HEK293 (cell line): Measurements from ENCODE around the gene GGPS1.

Experiments used
- BCL11B ChIP-seq: fragments of 450-650 bp; formaldehyde crosslinking; IDR thresholded peaks from 2 replicates; pipeline ENCODE4 v1.5.1; 2016; ENCODE audit warnings: low read depth, missing biosample characterization, missing genetic modification characterization
- GLI4 ChIP-seq: fragments of 450-650 bp; formaldehyde crosslinking; IDR thresholded peaks from 2 replicates; pipeline ENCODE4 v1.5.1; 2016; ENCODE audit warnings: missing biosample characterization, missing genetic modification characterization
- HOXA7 ChIP-seq: sonication (generic); formaldehyde crosslinking; IDR thresholded peaks from 2 replicates; pipeline ENCODE4 v1.8.1; 2022; ENCODE audit warnings: missing genetic modification reagents, borderline replicate concordance
- HOXD13 ChIP-seq: sonication (generic); formaldehyde crosslinking; IDR thresholded peaks from 2 replicates; pipeline ENCODE4 v1.8.0; 2022; ENCODE audit warnings: missing genetic modification reagents, borderline replicate concordance
- KLF16 ChIP-seq: fragments of 450-650 bp; formaldehyde crosslinking; IDR thresholded peaks from 2 replicates; pipeline ENCODE4 v1.5.1; 2017; ENCODE audit warnings: missing biosample characterization, missing genetic modification characterization
- SCRT2 ChIP-seq: fragments of 450-650 bp; formaldehyde crosslinking; IDR thresholded peaks from 2 replicates; pipeline ENCODE4 v1.5.1; 2016; ENCODE audit warnings: missing biosample characterization, missing genetic modification characterization
- ZBTB21 ChIP-seq: fragments of 450-650 bp; formaldehyde crosslinking; IDR thresholded peaks from 2 replicates; pipeline ENCODE4 v1.5.1; 2017; ENCODE audit warnings: missing biosample characterization, missing genetic modification characterization
- ZBTB7A ChIP-seq: fragments of 450-650 bp; formaldehyde crosslinking; IDR thresholded peaks from 2 replicates; pipeline ENCODE4 v1.5.1; 2016; ENCODE audit warnings: low read depth, missing biosample characterization, missing genetic modification characterization
- ZEB2 ChIP-seq: fragments of 450-650 bp; formaldehyde crosslinking; IDR thresholded peaks from 2 replicates; pipeline ENCODE4 v1.5.1; 2016; ENCODE audit warnings: missing biosample characterization, missing genetic modification characterization
- ZFP69B ChIP-seq: fragments of 450-650 bp; formaldehyde crosslinking; IDR thresholded peaks from 2 replicates; pipeline ENCODE4 v1.5.1; 2016; ENCODE audit warnings: missing biosample characterization, missing genetic modification characterization
- ZIC2 ChIP-seq: fragments of 450-650 bp; formaldehyde crosslinking; IDR thresholded peaks from 2 replicates; pipeline ENCODE4 v1.5.1; 2016; ENCODE audit warnings: missing biosample characterization, missing genetic modification characterization
- ZNF10 ChIP-seq: fragments of 450-650 bp; formaldehyde crosslinking; IDR thresholded peaks from 2 replicates; pipeline ENCODE4 v1.5.1; 2017; ENCODE audit warnings: missing biosample characterization, missing genetic modification characterization
- ZNF175 ChIP-seq: fragments of 450-650 bp; formaldehyde crosslinking; IDR thresholded peaks from 2 replicates; pipeline ENCODE4 v1.5.1; 2016; ENCODE audit warnings: missing biosample characterization, missing genetic modification characterization
- ZNF223 ChIP-seq: fragments of 450-650 bp; formaldehyde crosslinking; IDR thresholded peaks from 2 replicates; pipeline ENCODE4 v1.5.1; 2016; ENCODE audit warnings: missing biosample characterization, missing genetic modification characterization
- ZNF335 ChIP-seq: fragments of 450-650 bp; formaldehyde crosslinking; conservative IDR thresholded peaks from 2 replicates; pipeline ENCODE4 v1.5.1; 2016; ENCODE audit warnings: missing biosample characterization, missing genetic modification characterization
- ZNF366 ChIP-seq: fragments of 450-650 bp; formaldehyde crosslinking; conservative IDR thresholded peaks from 2 replicates; pipeline ENCODE4 v1.5.1; 2016; ENCODE audit warnings: missing biosample characterization, missing genetic modification characterization
- ZNF391 ChIP-seq: fragments of 450-650 bp; formaldehyde crosslinking; IDR thresholded peaks from 2 replicates; pipeline ENCODE4 v1.5.1; 2016; ENCODE audit warnings: low read depth, missing biosample characterization, missing genetic modification characterization, borderline replicate concordance
- ZNF423 ChIP-seq: fragments of 450-650 bp; formaldehyde crosslinking; IDR thresholded peaks from 2 replicates; pipeline ENCODE4 v1.5.1; 2016; ENCODE audit warnings: missing biosample characterization, missing genetic modification characterization
- ZNF426 ChIP-seq: fragments of 450-650 bp; formaldehyde crosslinking; IDR thresholded peaks from 2 replicates; pipeline ENCODE4 v1.5.1; 2017; ENCODE audit warnings: missing biosample characterization, missing genetic modification characterization, mild to moderate bottlenecking, inconsistent platforms, moderate library complexity
- ZNF571 ChIP-seq: fragments of 450-650 bp; formaldehyde crosslinking; IDR thresholded peaks from 2 replicates; pipeline ENCODE4 v1.5.0; 2017; ENCODE audit warnings: missing biosample characterization, missing genetic modification characterization
- ZNF610 ChIP-seq: fragments of 450-650 bp; formaldehyde crosslinking; IDR thresholded peaks from 2 replicates; pipeline ENCODE4 v1.5.1; 2016; ENCODE audit warnings: missing biosample characterization, missing genetic modification characterization, borderline replicate concordance
- ZNF621 ChIP-seq: fragments of 450-650 bp; formaldehyde crosslinking; IDR thresholded peaks from 2 replicates; pipeline ENCODE4 v1.5.1; 2017; ENCODE audit warnings: missing biosample characterization, missing genetic modification characterization
- ZNF623 ChIP-seq: fragments of 450-650 bp; formaldehyde crosslinking; IDR thresholded peaks from 2 replicates; pipeline ENCODE4 v1.5.1; 2016; ENCODE audit warnings: missing biosample characterization, missing genetic modification characterization
- ZNF670 ChIP-seq: fragments of 450-650 bp; formaldehyde crosslinking; IDR thresholded peaks from 2 replicates; pipeline ENCODE4 v1.5.1; 2016; ENCODE audit warnings: missing biosample characterization, missing genetic modification characterization, low read depth
- ZNF792 ChIP-seq: fragments of 450-650 bp; formaldehyde crosslinking; IDR thresholded peaks from 2 replicates; pipeline ENCODE4 v1.5.1; 2016; ENCODE audit warnings: missing biosample characterization, missing genetic modification characterization
- ZSCAN16 ChIP-seq: fragments of 450-650 bp; formaldehyde crosslinking; IDR thresholded peaks from 2 replicates; pipeline ENCODE4 v1.5.1; 2016; ENCODE audit warnings: missing biosample characterization, missing genetic modification characterization
- ZSCAN18 ChIP-seq: fragments of 450-650 bp; formaldehyde crosslinking; IDR thresholded peaks from 2 replicates; pipeline ENCODE4 v1.5.1; 2016; ENCODE audit warnings: missing biosample characterization, missing genetic modification characterization
- ZXDB ChIP-seq: fragments of 450-650 bp; formaldehyde crosslinking; IDR thresholded peaks from 2 replicates; pipeline ENCODE4 v1.5.1; 2016; ENCODE audit warnings: missing biosample characterization, missing genetic modification characterization
- TF ChIP-seq, protein P1 (sequence below): fragments of 450-650 bp; IDR thresholded peaks from 2 replicates; pipeline ENCODE4 v1.5.1; 2018; ENCODE audit warnings: missing biosample characterization, mild to moderate bottlenecking, missing genetic modification characterization
- TF ChIP-seq, protein P2 (sequence below): sonication (generic); formaldehyde crosslinking; IDR thresholded peaks from 2 replicates; pipeline ENCODE4 v1.8.1; 2022; ENCODE audit warnings: mild to moderate bottlenecking, moderate library complexity, missing genetic modification reagents
- TF ChIP-seq, protein P3 (sequence below): fragments of 450-650 bp; formaldehyde crosslinking; IDR thresholded peaks from 2 replicates; pipeline ENCODE4 v1.5.1; 2016; ENCODE audit warnings: missing biosample characterization, missing genetic modification characterization
- TF ChIP-seq, protein P4 (sequence below): fragments of 450-650 bp; formaldehyde crosslinking; optimal IDR thresholded peaks from 2 replicates; pipeline ENCODE3; 2016; ENCODE audit warnings: missing biosample characterization, mild to moderate bottlenecking, missing genetic modification characterization
- TF ChIP-seq, protein P5 (sequence below): fragments of 450-650 bp; formaldehyde crosslinking; IDR thresholded peaks from 2 replicates; pipeline ENCODE4 v1.5.1; 2017; ENCODE audit warnings: missing biosample characterization, missing genetic modification characterization

Gene GGPS1

GRCh38 chr1:235327559-235328270 is 655 bp upstream of the GGPS1 start, which contains the start of gene ARID4B (continued):
- TF ChIP-seq, protein P1, sequence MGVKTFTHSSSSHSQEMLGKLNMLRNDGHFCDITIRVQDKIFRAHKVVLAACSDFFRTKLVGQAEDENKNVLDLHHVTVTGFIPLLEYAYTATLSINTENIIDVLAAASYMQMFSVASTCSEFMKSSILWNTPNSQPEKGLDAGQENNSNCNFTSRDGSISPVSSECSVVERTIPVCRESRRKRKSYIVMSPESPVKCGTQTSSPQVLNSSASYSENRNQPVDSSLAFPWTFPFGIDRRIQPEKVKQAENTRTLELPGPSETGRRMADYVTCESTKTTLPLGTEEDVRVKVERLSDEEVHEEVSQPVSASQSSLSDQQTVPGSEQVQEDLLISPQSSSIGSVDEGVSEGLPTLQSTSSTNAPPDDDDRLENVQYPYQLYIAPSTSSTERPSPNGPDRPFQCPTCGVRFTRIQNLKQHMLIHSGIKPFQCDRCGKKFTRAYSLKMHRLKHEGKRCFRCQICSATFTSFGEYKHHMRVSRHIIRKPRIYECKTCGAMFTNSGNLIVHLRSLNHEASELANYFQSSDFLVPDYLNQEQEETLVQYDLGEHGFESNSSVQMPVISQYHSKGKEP (tag by site-specific recombination): no peak; the same call in 1 of the 2 replicates
- peak; percentile 23; the same call in 1 of the 2 replicates for TF ChIP-seq ZNF366
- TF ChIP-seq ZNF223 (tag by site-specific recombination): 0 out of 2 replicates have a peak, but pooled peaks have one; percentile 21
- TF ChIP-seq HOXA7 (CRISPR knock-in tag): no peak
- TF ChIP-seq GLI4: no peak
- TF ChIP-seq BCL11B (tag by site-specific recombination): peak; percentile 92
- no peak for TF ChIP-seq ZSCAN16 (tag by site-specific recombination)
- TF ChIP-seq ZNF623: no peak
- TF ChIP-seq, protein P2, sequence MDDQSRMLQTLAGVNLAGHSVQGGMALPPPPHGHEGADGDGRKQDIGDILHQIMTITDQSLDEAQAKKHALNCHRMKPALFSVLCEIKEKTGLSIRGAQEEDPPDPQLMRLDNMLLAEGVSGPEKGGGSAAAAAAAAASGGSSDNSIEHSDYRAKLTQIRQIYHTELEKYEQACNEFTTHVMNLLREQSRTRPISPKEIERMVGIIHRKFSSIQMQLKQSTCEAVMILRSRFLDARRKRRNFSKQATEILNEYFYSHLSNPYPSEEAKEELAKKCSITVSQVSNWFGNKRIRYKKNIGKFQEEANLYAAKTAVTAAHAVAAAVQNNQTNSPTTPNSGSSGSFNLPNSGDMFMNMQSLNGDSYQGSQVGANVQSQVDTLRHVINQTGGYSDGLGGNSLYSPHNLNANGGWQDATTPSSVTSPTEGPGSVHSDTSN: 0 out of 2 replicates have a peak, but pooled peaks have one; percentile 29
- peak; percentile 85 for TF ChIP-seq KLF16 (tag by site-specific recombination)
- no peak for TF ChIP-seq ZNF571 (tag by site-specific recombination)
- 0 out of 2 replicates have a peak, but pooled peaks have one; percentile 68 for TF ChIP-seq ZNF391 (tag by site-specific recombination)
- no peak for TF ChIP-seq ZBTB21 (tag by site-specific recombination)
- TF ChIP-seq ZNF426 (tag by site-specific recombination): no peak
- peak; percentile 56; the same call in 1 of the 2 replicates for TF ChIP-seq ZNF335
- peak; percentile 78; the same call in 1 of the 2 replicates for TF ChIP-seq ZNF610 (tag by site-specific recombination)
- peak; percentile 63 for TF ChIP-seq ZFP69B (tag by site-specific recombination)
- TF ChIP-seq ZNF621 (tag by site-specific recombination): no peak
- 0 out of 2 replicates have a peak, but pooled peaks have one; percentile 8 for TF ChIP-seq SCRT2
- TF ChIP-seq, protein P3, sequence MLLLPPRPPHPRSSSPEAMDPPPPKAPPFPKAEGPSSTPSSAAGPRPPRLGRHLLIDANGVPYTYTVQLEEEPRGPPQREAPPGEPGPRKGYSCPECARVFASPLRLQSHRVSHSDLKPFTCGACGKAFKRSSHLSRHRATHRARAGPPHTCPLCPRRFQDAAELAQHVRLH (tag by site-specific recombination): no peak; the same call in 1 of the 2 replicates
- peak; percentile 66 for TF ChIP-seq ZIC2
- TF ChIP-seq ZBTB7A (tag by site-specific recombination): peak; percentile 82
- TF ChIP-seq ZNF670 (tag by site-specific recombination): no peak
- TF ChIP-seq ZSCAN18 (tag by site-specific recombination): no peak
- peak; percentile 87 for TF ChIP-seq ZXDB (tag by site-specific recombination)
- TF ChIP-seq, protein P4, sequence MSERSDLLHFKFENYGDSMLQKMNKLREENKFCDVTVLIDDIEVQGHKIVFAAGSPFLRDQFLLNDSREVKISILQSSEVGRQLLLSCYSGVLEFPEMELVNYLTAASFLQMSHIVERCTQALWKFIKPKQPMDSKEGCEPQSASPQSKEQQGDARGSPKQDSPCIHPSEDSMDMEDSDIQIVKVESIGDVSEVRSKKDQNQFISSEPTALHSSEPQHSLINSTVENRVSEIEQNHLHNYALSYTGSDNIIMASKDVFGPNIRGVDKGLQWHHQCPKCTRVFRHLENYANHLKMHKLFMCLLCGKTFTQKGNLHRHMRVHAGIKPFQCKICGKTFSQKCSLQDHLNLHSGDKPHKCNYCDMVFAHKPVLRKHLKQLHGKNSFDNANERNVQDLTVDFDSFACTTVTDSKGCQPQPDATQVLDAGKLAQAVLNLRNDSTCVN: peak; percentile 15
- no peak for TF ChIP-seq HOXD13 (CRISPR knock-in tag)
- no peak for TF ChIP-seq ZNF175 (tag by site-specific recombination)
- peak; percentile 83 for TF ChIP-seq ZNF792 (tag by site-specific recombination)
- TF ChIP-seq ZNF10 (tag by site-specific recombination): no peak
- TF ChIP-seq, protein P5, sequence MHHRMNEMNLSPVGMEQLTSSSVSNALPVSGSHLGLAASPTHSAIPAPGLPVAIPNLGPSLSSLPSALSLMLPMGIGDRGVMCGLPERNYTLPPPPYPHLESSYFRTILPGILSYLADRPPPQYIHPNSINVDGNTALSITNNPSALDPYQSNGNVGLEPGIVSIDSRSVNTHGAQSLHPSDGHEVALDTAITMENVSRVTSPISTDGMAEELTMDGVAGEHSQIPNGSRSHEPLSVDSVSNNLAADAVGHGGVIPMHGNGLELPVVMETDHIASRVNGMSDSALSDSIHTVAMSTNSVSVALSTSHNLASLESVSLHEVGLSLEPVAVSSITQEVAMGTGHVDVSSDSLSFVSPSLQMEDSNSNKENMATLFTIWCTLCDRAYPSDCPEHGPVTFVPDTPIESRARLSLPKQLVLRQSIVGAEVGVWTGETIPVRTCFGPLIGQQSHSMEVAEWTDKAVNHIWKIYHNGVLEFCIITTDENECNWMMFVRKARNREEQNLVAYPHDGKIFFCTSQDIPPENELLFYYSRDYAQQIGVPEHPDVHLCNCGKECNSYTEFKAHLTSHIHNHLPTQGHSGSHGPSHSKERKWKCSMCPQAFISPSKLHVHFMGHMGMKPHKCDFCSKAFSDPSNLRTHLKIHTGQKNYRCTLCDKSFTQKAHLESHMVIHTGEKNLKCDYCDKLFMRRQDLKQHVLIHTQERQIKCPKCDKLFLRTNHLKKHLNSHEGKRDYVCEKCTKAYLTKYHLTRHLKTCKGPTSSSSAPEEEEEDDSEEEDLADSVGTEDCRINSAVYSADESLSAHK: no peak
- peak; percentile 91 for TF ChIP-seq ZEB2 (tag by site-specific recombination)
- TF ChIP-seq ZNF423: peak; percentile 70
